HepG2 (cell line): ENCODE results near the gene ADRM1. TPM values are rescaled to one million over a fixed set of nuclear protein-coding genes. Genes with fewer than 3 reads are reported as not detected.

Source experiments
- AGO2 ChIP-seq: fragments of 200-400 bp; formaldehyde crosslinking; optimal IDR thresholded peaks from 2 replicates; pipeline ENCODE3; 2017; ENCODE audit warnings: mild to moderate bottlenecking, low read depth, low read length, moderate library complexity
- ARHGAP35 ChIP-seq: sonication (generic); formaldehyde crosslinking; IDR thresholded peaks from 2 replicates; pipeline ENCODE4 v1.9.0; 2022; ENCODE audit warnings: mild to moderate bottlenecking, inconsistent platforms, moderate library complexity, missing genetic modification reagents, borderline replicate concordance
- MIXL1 ChIP-seq: IDR thresholded peaks from 2 replicates; pipeline ENCODE4 v1.6.1; 2016
- ZNF101 ChIP-seq: sonication (generic); formaldehyde crosslinking; IDR thresholded peaks from 2 replicates; pipeline ENCODE4 v1.4.0; 2020; ENCODE audit warnings: mild to moderate bottlenecking, low read depth, missing genetic modification reagents, borderline replicate concordance
- polyA plus RNA-seq, 8 experiments: library from polyadenylated mRNA; depleted of rRNA in 3 of 8; stranded (reverse) in 7 of 8; unstranded in 1 of 8; fragments of >200 nt; fragmentation: Illumina TruSeq in 4 of 8; extraction: Trizol in 4 of 8; gene quantifications; 2 replicates each; pipeline versions ENCODE4 v1.2.1 to v1.2.3, GENCODE V29; 2011 to 2016; ENCODE audit warnings: low read depth in 4 of 8, missing spikeins in 1 of 8, mixed read lengths in 1 of 8; ENCODE audit not compliant: insufficient read depth in 1 of 8
- total RNA-seq, 5 experiments: library from RNA; depleted of rRNA; stranded (reverse); fragments of >200 nt; fragmentation: Illumina TruSeq; extraction: Trizol; gene quantifications; 2 replicates each; pipeline ENCODE4 v1.2.3, GENCODE V29; 2016; ENCODE audit warnings: low read depth in 1 of 5
- TF ChIP-seq, protein P1 (sequence below): sonication (generic); formaldehyde crosslinking; IDR thresholded peaks from 2 replicates; pipeline ENCODE4 v1.4.0; 2020; ENCODE audit warnings: missing genetic modification reagents
- TF ChIP-seq, protein P2 (sequence below): sonication (generic); formaldehyde crosslinking; IDR thresholded peaks from 2 replicates; pipeline ENCODE4 v1.4.0; 2020; ENCODE audit warnings: missing genetic modification reagents
- TF ChIP-seq, protein P3 (sequence below): sonication (generic); formaldehyde crosslinking; IDR thresholded peaks from 2 replicates; pipeline ENCODE4 v1.4.0; 2020; ENCODE audit warnings: mild to moderate bottlenecking, missing genetic modification reagents
- TF ChIP-seq, protein P4 (sequence below): conservative IDR thresholded peaks from 2 replicates; pipeline ENCODE4 v1.6.1; 2018; ENCODE audit warnings: missing genetic modification reagents
- TF ChIP-seq, protein P5 (sequence below): sonication (generic); formaldehyde crosslinking; IDR thresholded peaks from 2 replicates; pipeline ENCODE4 v1.4.0; 2020; ENCODE audit warnings: missing genetic modification reagents
- TF ChIP-seq, protein P6 (sequence below): IDR thresholded peaks from 2 replicates; pipeline ENCODE4 v1.6.1; 2018; ENCODE audit warnings: missing genetic modification reagents, mild to moderate bottlenecking, missing compliant biosample characterization

ADRM1 gene
- total and polyA plus RNA-seq, 2 of the 13 experiments (the other 11 are each of a cell fraction or from before 2014, with no cell fraction given) = 92.9 to 154 TPM

DNA sequence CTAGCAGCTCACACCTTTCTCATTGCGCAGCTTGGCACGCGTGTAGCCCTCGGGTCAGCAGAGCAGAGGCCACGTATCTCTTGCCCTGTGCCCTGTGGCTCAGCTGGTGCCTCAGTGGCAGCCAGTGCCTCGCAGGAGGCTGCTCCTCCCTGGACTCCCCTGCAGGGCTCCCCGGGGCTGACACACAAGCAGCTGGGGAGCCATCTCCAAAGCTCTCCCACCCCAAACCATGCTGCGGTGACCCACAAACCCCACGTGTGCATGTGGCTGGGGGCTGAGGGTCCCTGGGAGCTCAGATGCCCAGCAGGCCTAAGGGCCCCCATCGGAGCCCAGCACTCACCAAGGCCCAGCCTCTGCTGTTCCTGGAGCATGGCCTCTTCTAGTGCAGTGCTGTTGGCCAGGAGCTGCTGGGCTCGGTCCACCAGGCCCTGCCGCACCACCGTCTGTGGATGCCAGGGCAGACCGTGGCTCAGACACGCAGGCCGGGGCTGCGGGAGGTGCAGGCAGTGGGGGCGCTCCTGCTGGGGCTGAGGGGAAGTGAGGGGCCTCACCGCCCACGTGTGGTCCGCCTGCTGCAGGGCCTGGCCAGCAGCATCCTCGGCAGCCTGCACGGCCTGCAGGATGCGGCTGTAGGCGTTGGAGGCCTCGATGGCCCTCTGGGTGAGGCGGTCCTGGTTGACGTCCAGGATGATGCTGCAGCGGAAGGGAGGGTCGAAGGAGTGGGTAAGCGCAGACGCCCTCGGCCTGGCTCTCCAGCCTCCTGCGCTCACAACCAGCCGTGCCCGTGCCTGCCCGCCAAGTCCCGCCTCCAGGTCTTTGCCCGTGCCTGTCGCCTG is 13.8 kb downstream of the ADRM1 start (continued):
- TF ChIP-seq, protein P1, sequence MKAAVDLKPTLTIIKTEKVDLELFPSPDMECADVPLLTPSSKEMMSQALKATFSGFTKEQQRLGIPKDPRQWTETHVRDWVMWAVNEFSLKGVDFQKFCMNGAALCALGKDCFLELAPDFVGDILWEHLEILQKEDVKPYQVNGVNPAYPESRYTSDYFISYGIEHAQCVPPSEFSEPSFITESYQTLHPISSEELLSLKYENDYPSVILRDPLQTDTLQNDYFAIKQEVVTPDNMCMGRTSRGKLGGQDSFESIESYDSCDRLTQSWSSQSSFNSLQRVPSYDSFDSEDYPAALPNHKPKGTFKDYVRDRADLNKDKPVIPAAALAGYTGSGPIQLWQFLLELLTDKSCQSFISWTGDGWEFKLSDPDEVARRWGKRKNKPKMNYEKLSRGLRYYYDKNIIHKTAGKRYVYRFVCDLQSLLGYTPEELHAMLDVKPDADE (CRISPR knock-in tag) = no peak
- no peak for TF ChIP-seq ARHGAP35 (CRISPR knock-in tag)
- no peak for TF ChIP-seq ZNF101 (CRISPR knock-in tag)
- TF ChIP-seq, protein P2, sequence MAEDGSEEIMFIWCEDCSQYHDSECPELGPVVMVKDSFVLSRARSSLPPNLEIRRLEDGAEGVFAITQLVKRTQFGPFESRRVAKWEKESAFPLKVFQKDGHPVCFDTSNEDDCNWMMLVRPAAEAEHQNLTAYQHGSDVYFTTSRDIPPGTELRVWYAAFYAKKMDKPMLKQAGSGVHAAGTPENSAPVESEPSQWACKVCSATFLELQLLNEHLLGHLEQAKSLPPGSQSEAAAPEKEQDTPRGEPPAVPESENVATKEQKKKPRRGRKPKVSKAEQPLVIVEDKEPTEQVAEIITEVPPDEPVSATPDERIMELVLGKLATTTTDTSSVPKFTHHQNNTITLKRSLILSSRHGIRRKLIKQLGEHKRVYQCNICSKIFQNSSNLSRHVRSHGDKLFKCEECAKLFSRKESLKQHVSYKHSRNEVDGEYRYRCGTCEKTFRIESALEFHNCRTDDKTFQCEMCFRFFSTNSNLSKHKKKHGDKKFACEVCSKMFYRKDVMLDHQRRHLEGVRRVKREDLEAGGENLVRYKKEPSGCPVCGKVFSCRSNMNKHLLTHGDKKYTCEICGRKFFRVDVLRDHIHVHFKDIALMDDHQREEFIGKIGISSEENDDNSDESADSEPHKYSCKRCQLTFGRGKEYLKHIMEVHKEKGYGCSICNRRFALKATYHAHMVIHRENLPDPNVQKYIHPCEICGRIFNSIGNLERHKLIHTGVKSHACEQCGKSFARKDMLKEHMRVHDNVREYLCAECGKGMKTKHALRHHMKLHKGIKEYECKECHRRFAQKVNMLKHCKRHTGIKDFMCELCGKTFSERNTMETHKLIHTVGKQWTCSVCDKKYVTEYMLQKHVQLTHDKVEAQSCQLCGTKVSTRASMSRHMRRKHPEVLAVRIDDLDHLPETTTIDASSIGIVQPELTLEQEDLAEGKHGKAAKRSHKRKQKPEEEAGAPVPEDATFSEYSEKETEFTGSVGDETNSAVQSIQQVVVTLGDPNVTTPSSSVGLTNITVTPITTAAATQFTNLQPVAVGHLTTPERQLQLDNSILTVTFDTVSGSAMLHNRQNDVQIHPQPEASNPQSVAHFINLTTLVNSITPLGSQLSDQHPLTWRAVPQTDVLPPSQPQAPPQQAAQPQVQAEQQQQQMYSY (CRISPR knock-in tag) = no peak
- TF ChIP-seq, protein P3, sequence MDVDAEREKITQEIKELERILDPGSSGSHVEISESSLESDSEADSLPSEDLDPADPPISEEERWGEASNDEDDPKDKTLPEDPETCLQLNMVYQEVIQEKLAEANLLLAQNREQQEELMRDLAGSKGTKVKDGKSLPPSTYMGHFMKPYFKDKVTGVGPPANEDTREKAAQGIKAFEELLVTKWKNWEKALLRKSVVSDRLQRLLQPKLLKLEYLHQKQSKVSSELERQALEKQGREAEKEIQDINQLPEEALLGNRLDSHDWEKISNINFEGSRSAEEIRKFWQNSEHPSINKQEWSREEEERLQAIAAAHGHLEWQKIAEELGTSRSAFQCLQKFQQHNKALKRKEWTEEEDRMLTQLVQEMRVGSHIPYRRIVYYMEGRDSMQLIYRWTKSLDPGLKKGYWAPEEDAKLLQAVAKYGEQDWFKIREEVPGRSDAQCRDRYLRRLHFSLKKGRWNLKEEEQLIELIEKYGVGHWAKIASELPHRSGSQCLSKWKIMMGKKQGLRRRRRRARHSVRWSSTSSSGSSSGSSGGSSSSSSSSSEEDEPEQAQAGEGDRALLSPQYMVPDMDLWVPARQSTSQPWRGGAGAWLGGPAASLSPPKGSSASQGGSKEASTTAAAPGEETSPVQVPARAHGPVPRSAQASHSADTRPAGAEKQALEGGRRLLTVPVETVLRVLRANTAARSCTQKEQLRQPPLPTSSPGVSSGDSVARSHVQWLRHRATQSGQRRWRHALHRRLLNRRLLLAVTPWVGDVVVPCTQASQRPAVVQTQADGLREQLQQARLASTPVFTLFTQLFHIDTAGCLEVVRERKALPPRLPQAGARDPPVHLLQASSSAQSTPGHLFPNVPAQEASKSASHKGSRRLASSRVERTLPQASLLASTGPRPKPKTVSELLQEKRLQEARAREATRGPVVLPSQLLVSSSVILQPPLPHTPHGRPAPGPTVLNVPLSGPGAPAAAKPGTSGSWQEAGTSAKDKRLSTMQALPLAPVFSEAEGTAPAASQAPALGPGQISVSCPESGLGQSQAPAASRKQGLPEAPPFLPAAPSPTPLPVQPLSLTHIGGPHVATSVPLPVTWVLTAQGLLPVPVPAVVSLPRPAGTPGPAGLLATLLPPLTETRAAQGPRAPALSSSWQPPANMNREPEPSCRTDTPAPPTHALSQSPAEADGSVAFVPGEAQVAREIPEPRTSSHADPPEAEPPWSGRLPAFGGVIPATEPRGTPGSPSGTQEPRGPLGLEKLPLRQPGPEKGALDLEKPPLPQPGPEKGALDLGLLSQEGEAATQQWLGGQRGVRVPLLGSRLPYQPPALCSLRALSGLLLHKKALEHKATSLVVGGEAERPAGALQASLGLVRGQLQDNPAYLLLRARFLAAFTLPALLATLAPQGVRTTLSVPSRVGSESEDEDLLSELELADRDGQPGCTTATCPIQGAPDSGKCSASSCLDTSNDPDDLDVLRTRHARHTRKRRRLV = no peak
- TF ChIP-seq, protein P4, sequence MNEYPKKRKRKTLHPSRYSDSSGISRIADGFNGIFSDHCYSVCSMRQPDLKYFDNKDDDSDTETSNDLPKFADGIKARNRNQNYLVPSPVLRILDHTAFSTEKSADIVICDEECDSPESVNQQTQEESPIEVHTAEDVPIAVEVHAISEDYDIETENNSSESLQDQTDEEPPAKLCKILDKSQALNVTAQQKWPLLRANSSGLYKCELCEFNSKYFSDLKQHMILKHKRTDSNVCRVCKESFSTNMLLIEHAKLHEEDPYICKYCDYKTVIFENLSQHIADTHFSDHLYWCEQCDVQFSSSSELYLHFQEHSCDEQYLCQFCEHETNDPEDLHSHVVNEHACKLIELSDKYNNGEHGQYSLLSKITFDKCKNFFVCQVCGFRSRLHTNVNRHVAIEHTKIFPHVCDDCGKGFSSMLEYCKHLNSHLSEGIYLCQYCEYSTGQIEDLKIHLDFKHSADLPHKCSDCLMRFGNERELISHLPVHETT (CRISPR knock-in tag) = no peak
- TF ChIP-seq, protein P5, sequence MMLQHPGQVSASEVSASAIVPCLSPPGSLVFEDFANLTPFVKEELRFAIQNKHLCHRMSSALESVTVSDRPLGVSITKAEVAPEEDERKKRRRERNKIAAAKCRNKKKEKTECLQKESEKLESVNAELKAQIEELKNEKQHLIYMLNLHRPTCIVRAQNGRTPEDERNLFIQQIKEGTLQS = no peak
- TF ChIP-seq AGO2 = peak; percentile 73
- TF ChIP-seq, protein P6, sequence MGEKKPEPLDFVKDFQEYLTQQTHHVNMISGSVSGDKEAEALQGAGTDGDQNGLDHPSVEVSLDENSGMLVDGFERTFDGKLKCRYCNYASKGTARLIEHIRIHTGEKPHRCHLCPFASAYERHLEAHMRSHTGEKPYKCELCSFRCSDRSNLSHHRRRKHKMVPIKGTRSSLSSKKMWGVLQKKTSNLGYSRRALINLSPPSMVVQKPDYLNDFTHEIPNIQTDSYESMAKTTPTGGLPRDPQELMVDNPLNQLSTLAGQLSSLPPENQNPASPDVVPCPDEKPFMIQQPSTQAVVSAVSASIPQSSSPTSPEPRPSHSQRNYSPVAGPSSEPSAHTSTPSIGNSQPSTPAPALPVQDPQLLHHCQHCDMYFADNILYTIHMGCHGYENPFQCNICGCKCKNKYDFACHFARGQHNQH = no peak
- TF ChIP-seq MIXL1 = no peak
